SU-DHL-6 (cell line): Measurements from ENCODE around the gene SLC36A1.

Source experiments
- H2AFZ ChIP-seq: fragments of 200-600 bp; sonication (generic); 2 replicates; pipeline ENCODE4 v1.6.1; 2014; ENCODE audit warnings: low read depth, mild to moderate bottlenecking, moderate library complexity, mixed read lengths, antibody characterized with exemption, low read length; ENCODE audit not compliant: severe bottlenecking
- H3F3A ChIP-seq: fragments of 200-600 bp; shearing (Covaris generic); 2 replicates; pipeline ENCODE4 v1.6.0; 2016; ENCODE audit warnings: antibody characterized with exemption, mild to moderate bottlenecking; ENCODE audit not compliant: insufficient read depth
- H3K27ac ChIP-seq: fragments of 200-600 bp; sonication (generic); 2 replicates; pipeline ENCODE4 v1.5.1; 2016; ENCODE audit warnings: low read depth, mild to moderate bottlenecking, low read length, moderate library complexity, mixed read lengths
- H3K27me3 ChIP-seq: fragments of 200-600 bp; sonication (generic), shearing (Covaris generic); 2 replicates; pipeline ENCODE4 v1.6.0; 2014; ENCODE audit warnings: mild to moderate bottlenecking, low read length
- H3K36me3 ChIP-seq: fragments of 200-600 bp; sonication (generic); 2 replicates; pipeline ENCODE4 v1.6.1; 2014; ENCODE audit warnings: mild to moderate bottlenecking, low read length, mixed read lengths
- H3K4me2 ChIP-seq: fragments of 300-600, 200-600 bp; shearing (Covaris generic), sonication (generic); 2 replicates; pipeline ENCODE4 v1.6.0; 2014; ENCODE audit warnings: low read length, low read depth, mild to moderate bottlenecking; ENCODE audit not compliant: poor library complexity, severe bottlenecking
- H3K4me3 ChIP-seq: fragments of 200-600 bp; sonication (generic); 2 replicates; pipeline ENCODE4 v1.5.1; 2014; ENCODE audit warnings: antibody characterized with exemption, low read length, mild to moderate bottlenecking, mixed read lengths; ENCODE audit not compliant: insufficient read depth, poor library complexity, severe bottlenecking
- H3K79me2 ChIP-seq: fragments of 200-600 bp; sonication (generic); 2 replicates; pipeline ENCODE4 v1.6.1; 2014; ENCODE audit warnings: mild to moderate bottlenecking, low read length, moderate library complexity; ENCODE audit not compliant: insufficient read depth
- H3K9ac ChIP-seq: fragments of 200-600 bp; sonication (generic); 2 replicates; pipeline ENCODE4 v1.7.0; 2014; ENCODE audit warnings: mild to moderate bottlenecking, low read length
- H3K9me2 ChIP-seq: fragments of 200-600 bp; sonication (generic); replicated peaks from 2 replicates; pipeline ENCODE4 v1.6.1; 2014; ENCODE audit warnings: low read length; ENCODE audit not compliant: insufficient read depth
- H3K9me3 ChIP-seq: fragments of 200-600 bp; sonication (generic); 2 replicates; pipeline ENCODE4 v1.6.1; 2014; ENCODE audit warnings: low read length, mixed read lengths; ENCODE audit not compliant: insufficient read depth
- H4K20me1 ChIP-seq: fragments of 200-600 bp; sonication (generic); 2 replicates; pipeline ENCODE4 v1.6.1; 2014; ENCODE audit warnings: low read depth, mild to moderate bottlenecking, antibody characterized with exemption, low read length, moderate library complexity, mixed read lengths
- CTCF ChIP-seq: fragments of 200-600 bp; sonication (generic); IDR thresholded peaks from one replicate; pipeline ENCODE4 v1.5.1; 2017; ENCODE audit warnings: antibody characterized with exemption, mild to moderate bottlenecking, low read length, moderate library complexity; ENCODE audit not compliant: insufficient read depth, poor library complexity, severe bottlenecking
- EZH2phosphoT487 ChIP-seq: fragments of 200-600 bp; sonication (generic), shearing (Covaris generic); conservative IDR thresholded peaks from 2 replicates; pipeline ENCODE4 v1.6.1; 2018; ENCODE audit warnings: mild to moderate bottlenecking, antibody characterized with exemption, low read length, moderate library complexity, mixed read lengths

SLC36A1 gene

GRCh38 chr5:151434570-151435237 lies 12.7 kb upstream of the SLC36A1 start:
- Histone ChIP-seq H2AFZ (no peak overlapping the region), H3K9me3 (no peaks in the 10 kb centered on the region), H3K36me3 (no peaks in the 10 kb centered on the region), H4K20me1 (no peaks in the 10 kb centered on the region), H3K9me2 (no peaks in the 10 kb centered on the region), H3K4me3 (no peak overlapping the region), H3K27me3 (no peaks in the 10 kb centered on the region), H3K79me2 (no peaks in the 10 kb centered on the region), H3F3A (no peaks in the 10 kb centered on the region), H3K9ac (no peak overlapping the region), H3K27ac (no peak overlapping the region), H3K4me2 (no peak overlapping the region)
- TF ChIP-seq CTCF (no peak), EZH2phosphoT487 (no peak)

- Histone ChIP-seq H3F3A (no peaks in the 10 kb centered on the region), H4K20me1 (no peaks in the 10 kb centered on the region), H2AFZ (peak overlapping the region; percentile 75), H3K27ac (no peak overlapping the region), H3K4me3 (peak overlapping the region; percentile 78), H3K36me3 (no peaks in the 10 kb centered on the region), H3K27me3 (no peaks in the 10 kb centered on the region), H3K9me2 (no peaks in the 10 kb centered on the region), H3K4me2 (peak overlapping the region; percentile 66), H3K9me3 (no peaks in the 10 kb centered on the region), H3K79me2 (0 out of 2 replicates have a peak, but pooled peaks cover 10% of the 10 kb centered on the region), H3K9ac (peak overlapping the region; percentile 68)
- no peak for TF ChIP-seq EZH2phosphoT487
- TF ChIP-seq CTCF = no peak
Observed at GRCh38 chr5:151448038-151448985, 909 bp downstream of the SLC36A1 start.

- H3K27me3 ChIP-seq = no peaks in the 10 kb centered on the region
- no peak overlapping the region for H3K27ac ChIP-seq
- H3K9me3 ChIP-seq = no peaks in the 10 kb centered on the region
- H3K36me3 ChIP-seq = no peaks in the 10 kb centered on the region
- no peaks in the 10 kb centered on the region for H3F3A ChIP-seq
- H2AFZ ChIP-seq = no peak overlapping the region
- H3K4me2 ChIP-seq = peak overlapping the region; percentile 66
- no peak overlapping the region for H3K4me3 ChIP-seq
- H3K9me2 ChIP-seq = no peaks in the 10 kb centered on the region
- 0 out of 2 replicates have a peak, but pooled peaks cover 10% of the 10 kb centered on the region for H3K79me2 ChIP-seq
- H3K9ac ChIP-seq = no peak overlapping the region
- no peaks in the 10 kb centered on the region for H4K20me1 ChIP-seq
- TF ChIP-seq CTCF (no peak), EZH2phosphoT487 (no peak)
Observed at GRCh38 chr5:151449297-151449696, 1.9 kb downstream of the SLC36A1 start.
